SIG-M5 (cell line): ENCODE data around the gene LSM7.

Experiments used
- DNase-seq: peaks from one replicate; lab custom pipeline; 2025; lab: John Stamatoyannopoulos, UW

Gene LSM7

DNA sequence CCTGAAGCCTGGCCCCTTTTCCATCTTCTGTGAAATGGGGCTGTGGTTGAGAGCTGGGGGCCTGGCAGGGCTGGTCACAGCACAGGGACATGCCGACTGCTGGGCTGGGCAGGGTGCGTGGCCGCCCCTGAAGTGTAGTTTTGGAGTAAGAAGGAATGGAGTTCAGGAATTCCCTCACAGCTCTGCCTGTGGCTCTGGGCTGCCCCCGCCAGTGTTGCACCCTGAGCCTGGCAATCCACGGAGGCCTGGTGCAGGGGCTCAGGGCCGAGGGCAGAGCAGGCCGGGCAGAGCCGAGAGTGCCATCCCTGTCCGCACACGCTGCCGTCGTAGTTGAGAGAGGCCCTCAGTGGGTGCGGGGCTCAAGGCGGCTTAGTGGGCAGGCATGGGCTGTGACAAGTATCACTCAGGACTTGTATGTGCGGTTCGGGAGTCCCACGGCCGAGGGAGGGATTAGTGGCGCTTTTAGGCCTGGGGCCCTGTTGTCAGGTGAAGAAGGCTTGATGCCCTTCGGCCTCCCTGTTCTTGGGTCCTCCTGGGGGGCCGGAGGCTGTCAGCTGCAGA is 9.7 kb upstream of the LSM7 start:
- no peak for DNase-seq

DNA sequence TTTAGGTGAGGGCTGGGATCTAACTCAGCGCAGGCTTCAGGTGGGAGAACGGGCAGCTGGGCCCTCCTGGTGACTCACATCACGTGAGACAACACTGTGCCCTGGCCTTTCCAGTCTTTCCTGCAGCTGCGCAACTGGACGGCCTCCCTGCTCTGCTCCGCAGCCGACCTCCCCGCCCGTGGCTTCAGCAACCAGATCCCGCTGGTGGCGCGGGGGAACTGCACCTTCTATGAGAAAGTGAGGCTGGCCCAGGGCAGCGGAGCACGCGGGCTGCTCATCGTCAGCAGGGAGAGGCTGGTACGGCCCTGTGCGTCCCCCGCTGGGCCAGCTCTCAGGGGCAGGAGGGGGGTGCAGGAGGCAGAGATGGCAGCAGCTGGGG is 8.9 kb upstream of the LSM7 start:
- no peak for DNase-seq

DNA sequence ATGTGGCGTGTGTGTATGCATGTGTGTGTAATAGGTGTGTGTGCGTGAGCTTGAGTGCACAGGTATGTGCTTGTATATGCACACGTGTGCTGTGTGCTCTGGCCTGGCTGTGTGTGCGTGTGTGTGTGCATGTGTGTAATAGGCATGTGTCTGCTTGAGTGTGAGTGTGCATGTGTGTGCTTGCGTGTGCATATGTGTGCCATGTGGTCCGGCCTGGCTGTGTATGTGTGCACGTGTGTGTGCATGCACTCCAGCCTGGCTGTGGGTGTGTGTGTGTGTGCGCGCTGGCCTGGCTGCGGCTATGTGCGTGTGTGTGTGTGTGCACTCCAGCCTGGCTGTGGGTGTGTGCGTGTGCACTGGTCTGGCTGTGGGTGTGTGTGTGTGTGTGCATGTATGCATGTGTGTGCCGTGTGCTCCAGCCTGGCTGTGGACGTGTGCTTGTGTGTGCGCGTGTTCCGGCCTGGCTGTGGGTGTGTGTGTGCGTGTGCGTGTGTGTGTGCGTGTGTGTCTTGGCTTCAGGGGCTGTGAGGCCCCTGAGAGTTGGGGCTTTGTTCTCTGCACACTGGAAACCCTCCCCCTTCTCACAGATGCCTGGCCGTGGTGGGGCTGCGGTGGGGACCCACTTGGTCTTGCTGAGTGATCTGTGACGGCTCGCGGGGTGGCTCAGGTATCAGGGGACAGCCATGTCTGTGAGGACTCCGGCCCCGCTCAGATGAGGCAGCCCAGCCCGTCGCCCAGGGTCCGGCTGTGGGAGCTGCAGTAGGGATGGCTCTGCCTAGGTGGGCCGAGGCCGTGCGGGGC is 8.3 kb upstream of the LSM7 start:
- DNase-seq = no peak

DNA sequence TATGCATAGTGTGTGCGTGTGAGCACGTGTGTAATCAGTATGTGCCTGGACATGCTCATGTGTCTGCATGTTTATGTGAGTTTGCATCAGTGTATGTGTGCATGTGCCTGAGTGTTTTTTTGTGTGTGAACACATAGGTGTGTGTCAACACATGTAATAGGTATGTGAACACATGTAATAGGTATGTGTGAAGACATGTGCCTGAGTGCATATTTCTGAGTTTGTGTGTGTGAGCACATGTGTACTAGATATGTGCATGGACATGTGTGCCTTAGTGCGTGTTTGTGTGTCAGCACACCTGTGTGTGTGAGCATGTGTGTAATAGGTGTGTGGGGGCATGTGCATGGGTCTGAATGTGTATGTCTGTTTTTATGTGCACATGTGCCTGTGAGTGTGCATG is 7.5 kb upstream of the LSM7 start:
- DNase-seq = no peak

DNA sequence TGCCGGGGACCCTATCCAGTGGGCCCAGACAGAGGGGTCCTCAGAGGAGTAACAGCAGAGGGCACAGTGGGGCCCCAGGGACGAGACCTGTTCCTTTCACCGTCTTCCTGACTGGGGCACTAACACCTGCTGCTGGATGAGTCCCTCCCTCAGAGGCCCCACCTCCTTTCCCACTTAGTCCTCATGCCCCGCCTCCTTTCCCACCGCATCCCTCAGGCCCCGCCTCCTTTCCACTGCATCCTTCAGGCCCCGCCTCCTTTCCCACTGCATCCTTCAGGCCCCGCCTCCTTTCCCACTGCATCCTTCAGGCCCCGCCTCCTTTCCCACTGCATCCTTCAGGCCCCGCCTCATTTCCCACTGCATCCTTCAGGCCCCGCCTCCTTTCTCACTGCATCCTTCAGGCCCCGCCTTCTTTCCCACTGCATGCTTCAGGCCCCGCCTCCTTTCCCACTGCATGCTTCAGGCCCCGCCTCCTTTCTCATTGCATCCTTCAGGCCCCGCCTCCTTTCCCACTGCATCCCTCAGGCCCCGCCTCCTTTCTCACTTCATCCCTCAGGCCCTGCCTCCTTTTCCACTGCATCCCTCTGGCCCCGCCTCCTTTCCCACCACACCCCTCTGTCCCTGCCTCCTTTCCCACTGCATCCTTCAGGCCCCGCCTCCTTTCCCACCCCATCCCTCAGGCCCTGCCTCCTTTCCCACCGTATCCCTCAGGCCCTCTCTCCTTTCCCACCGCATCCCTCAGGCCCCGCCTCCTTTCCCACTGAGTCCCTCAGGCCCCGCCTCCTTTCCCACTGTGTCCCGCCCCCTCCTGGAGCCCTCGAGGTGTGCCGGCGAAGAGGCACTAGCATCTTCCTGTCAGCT is 6.8 kb upstream of the LSM7 start:
- no peak for DNase-seq

DNA sequence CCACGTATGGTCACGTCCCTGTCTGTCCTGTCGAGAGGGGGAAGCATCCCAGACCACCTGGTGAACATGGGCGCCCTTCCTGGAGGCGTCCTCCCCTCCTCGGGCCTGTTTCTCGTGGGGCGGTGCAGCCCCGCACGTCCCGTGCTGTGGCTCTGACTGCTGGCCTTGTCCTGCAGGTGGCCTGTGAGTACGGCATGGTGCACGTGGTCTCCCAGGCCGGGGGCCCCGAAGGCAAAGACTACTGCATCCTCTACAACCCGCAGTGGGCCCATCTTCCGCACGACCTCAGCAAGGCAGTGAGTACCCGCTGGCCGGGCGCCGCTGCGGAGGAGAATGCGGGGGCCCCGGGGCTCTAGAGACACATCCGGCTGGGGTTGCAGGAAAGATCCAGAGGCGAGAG is 6.0 kb upstream of the LSM7 start:
- no peak for DNase-seq

DNA sequence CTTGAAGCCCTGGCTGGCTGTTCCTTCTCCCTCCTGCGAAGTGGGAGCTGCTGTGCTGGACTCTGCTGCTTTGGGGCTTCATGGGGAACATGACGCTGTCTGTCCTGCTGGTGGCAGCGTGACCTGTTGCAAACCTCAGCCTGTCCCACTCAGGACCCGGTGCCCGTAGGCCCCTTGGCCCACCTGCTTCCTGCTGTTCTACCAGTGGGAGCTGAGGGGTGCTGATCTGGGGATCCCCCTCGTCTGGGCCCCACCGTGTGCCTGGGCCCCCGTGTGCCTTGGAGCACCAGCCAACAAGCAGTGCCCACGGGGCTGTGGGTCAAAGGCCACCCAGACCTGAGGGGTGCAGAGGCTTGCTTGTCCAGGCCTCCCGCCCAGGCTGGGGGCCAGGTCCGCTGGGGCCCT is 5.4 kb upstream of the LSM7 start:
- DNase-seq = no peak

DNA sequence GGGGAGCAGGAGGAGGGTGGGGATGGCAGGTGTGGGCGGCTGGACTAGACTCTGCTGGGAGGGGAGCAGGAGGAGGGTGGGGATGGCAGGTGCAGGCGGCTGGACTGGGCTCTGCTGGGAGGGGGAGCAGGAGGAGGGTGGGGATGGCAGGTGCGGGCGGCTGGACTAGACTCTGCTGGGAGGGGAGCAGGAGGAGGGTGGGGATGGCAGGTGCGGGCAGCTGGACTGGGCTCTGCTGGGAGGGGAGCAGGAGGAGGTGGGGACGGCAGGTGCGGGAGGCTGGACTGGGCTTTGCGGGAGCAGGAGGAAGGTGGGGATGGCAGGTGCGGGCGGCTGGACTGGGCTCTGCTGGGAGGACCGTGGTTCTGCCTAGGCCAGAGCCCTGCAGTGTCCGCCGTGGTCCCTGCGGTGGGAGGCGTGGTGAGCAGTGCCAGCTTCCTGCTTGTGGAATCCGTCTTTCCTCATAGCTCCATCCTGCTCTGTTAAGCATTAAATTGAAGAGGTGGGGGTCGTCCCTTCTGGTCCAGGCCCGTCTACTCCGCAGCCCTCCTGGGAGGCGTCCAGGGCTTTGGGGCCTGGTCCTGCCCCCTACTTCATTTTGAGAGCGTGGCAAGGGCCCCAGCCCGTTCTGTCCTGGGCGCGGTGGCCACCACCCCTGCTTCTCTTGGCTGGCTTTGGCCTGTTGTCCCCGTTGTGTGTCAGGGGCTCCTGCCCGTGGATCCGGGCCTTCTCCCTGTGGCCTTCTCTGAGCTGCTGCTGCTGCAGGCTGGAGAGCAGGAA is 4.8 kb upstream of the LSM7 start:
- DNase-seq = no peak

DNA sequence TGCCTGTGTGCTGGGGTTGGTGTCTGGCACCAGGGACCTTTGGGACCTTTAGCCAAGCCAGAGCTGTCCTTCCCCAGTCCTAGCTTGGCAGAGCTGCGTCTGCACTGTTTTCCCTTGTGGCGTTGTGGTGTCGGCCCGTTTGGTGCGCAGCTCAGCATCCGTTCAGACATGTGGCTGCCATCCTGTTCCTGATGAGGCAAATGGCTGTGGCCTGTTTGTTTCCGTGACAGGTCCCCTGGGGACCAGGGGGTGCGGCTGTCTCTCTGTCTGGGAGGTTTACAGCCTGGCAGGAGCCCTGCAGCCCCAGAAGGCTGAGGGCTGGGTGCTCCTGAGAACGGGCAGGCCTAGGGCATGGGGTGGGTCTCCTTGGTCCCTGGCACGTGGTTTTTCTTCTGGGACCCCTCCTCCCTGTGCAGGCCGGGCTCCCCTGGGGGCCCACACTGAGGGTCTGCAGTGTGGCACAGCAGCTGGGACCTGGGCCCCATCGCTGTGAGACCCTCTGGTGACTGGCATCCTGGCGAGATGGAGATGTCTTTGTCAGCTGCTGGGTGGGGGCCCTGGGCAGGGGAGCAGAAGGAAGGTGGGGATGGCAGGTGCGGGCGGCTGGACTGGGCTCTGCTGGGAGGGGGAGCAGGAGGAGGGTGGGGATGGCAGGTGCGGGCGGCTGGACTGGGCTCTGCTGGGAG is 4.1 kb upstream of the LSM7 start:
- DNase-seq = no peak

DNA sequence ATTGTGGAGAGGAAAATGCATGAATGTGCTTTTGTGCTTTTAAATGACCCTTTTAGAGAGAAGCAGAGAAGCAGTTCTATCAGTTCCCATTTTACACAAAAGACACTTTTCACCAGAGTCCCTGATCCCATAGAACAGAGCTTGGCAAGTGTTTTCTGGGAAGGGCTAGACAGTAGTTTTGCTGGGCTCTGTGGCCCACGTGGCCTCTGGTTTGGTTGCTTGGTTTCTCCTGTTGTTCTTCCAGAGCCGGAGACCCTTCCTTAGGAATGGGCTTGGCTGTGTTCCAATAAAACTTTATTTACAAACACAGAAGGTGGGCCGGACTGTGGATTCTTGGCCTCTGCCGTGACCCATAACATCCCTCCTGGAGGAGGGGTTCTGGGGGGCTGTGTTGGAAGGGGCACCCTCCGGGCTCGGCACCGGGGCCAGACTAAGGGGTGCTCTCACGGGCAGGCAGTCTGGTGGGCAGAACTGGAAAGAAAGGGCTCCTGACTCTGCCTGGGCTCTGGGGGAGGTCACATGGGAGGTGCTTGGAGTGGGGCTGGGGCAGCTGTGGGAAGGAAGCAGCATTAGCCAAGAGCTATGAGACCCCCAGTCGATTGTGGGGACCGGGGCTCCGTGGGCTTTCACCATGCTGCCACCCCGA is 3.3 kb upstream of the LSM7 start:
- no peak for DNase-seq

DNA sequence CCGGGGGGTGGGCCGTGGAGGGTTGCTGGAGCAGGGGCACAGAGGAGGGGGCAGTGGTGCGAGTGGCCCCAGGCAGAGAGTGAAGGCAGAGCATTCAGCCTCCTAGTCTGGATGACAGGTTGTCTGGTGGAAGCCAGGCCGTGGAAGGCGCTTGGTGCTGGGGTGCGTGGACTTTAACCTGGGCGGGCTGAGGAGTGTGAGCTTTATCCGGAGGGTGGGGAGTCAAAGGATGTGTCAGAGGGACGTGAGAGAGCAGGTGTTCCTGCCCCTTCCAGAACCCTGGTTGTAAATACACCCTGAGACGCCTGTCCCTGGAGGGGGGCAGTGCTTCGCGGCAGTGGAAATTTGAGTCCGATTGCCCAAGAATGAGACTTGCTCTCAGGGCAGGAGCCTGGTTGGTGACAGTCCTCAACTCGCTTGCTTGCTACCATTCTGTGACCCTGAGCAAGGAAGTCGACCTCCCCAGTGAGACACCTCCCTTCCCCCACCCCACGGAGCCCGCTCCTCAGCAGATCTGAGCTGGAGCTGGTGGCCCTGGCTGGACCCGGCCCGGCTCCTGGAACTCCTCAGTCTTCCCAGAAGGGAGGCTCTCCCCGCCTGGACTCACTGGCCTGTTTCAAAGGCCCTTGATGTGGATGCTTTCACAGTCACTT is 2.4 kb upstream of the LSM7 start:
- DNase-seq = no peak

DNA sequence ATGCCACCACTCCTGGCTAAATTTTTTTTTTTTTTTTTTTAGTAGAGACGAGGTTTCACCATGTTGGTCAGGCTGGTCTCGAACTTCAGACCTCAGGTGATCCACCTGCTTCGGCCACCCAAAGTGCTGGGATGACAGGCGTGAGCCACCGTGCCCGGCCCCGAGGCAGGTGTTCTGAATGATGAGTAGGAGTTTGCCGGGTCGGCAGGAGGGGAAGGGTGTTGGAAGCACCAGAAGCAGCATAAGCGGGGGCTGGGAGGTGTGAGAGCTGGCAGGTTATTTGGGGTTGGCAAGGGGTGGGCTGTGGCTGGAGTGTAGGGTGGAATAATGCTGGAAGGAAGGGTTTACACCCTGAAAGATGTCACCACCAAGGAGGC is 1.9 kb upstream of the LSM7 start:
- DNase-seq = no peak

DNA sequence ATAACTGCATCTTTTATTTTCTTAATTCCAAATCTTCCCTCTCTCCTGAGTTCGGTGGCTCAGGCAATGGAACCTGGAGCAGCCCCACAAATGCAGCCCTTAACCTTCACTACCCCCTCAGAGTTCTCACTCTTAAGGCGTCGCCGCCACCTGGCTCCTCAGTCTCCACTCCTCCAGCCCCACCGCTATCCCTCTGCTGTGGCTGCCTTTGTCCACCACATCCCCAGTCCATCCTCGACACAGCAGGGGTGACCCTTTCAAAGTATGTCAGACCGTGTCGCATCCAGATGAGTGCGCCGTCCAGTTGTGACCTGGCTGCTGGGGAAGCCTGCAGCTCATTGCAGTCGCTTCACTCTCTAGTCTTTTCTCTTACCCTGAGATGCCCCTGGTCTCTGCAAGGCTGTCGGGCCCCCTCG is 1.1 kb upstream of the LSM7 start:
- no peak for DNase-seq

DNA sequence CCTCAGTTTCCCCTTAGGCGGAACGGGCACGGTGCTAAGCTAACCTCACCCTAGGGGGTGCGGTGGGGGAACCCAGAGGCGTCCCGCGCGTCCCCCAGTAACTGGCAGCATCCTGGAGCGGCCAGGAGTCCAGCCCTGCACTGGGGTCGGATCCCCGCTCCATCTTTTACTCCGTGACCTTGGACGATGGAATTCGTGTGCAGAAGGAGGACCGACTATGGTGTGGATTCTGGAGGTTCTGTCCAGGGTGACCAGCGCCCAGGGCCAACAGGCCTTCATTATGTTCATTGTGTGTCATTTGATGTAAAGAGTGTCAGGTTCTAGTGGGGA is 728 bp upstream of the LSM7 start:
- DNase-seq = no peak

DNA sequence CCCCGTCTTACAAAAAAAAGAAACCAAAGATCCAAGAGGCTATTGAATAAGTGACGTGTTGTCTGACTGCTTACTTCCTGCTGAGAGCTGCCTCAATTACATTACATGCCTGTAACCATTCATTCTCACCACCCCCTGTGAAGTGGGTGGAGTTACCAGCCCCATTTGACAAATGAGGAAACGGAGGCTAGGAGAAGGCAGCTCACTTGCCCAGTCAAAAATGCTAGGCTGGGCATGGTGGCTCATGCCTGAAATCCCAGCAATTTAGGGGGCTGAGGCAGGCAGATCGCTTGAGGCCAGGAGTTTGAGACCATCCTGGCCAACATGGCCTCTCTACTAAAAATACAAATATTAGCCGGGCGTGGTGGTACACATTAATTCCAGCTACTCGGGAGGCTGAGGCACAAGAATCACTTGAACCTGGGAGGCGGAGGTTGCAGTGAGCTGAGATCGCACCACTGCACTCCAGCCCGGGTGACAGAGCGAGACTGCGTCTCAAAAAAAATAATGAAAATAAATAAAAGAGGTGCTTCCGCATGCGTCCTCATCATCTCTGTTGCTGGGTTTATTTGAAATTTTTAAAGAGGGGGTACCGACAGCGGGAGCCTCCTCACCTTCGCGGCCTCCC is 499 bp downstream of the LSM7 start:
- DNase-seq = peak; percentile 86

DNA sequence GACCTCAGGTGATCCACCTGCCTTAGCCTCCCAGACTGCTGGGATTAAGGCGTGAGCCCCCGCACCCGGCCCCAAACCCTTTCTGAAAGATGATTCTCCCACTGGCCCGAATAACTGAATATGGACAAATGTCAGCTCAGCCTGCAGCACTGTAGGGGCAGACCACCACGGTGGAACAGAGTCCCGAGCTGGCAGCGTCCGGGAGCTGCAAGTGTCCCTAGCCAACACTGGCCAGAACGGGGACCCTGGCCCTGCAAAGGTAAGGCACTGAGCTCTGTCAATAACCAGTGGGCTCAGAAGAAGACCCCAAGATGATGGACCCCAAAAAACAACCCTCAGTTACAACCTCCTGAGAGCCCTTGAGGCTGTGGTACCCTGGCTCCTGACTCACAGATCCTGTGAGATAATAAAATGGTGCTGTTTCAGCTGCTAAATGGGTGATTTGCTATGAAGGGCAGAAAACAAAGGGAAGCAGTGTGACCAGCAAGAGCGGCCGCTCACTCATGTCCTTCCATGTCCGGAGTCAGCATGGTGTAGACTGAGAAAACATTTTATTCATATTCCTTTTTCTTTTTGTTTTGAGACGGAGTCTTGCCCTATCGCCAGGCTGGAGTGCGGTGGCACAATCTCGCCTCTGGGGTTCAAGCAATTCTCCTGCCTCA is 1.6 kb downstream of the LSM7 start:
- DNase-seq = no peak

DNA sequence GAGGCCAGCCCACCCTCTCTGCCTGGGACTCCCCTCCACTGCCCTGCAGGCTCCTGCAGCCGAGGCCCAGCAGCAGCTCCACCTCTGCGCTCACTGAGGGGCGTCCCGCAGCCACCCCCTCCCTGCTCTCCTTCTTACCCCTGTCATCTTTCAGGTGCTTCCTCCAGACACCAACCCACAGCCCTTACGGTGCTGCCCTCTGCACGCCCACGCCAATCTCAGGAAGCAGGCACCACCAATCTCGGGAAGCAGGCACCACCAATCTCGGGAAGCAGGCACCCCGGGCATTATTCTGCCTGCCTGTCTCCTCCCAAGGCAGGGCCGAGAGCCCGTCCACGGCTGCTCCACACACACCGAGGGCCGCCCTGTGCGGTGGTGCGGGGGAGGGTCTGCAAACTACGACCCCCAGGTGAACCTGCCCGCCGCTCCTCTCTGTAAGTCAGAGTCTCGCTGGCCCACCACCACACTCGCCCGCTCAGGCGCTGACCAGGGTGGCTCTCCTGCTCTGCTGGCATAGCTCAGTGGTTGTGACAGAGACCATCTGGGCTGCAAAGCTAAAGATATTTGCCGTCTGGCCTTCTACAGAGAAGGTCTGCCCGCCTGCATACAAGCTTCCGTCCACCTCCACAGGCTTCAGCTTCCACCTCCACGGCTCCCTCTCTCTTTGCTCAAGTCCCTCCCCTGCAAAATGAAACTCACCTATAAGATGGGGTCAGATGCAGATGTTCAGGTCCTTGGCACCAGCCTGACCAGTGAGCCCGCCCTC is 2.9 kb downstream of the LSM7 start:
- no peak for DNase-seq

DNA sequence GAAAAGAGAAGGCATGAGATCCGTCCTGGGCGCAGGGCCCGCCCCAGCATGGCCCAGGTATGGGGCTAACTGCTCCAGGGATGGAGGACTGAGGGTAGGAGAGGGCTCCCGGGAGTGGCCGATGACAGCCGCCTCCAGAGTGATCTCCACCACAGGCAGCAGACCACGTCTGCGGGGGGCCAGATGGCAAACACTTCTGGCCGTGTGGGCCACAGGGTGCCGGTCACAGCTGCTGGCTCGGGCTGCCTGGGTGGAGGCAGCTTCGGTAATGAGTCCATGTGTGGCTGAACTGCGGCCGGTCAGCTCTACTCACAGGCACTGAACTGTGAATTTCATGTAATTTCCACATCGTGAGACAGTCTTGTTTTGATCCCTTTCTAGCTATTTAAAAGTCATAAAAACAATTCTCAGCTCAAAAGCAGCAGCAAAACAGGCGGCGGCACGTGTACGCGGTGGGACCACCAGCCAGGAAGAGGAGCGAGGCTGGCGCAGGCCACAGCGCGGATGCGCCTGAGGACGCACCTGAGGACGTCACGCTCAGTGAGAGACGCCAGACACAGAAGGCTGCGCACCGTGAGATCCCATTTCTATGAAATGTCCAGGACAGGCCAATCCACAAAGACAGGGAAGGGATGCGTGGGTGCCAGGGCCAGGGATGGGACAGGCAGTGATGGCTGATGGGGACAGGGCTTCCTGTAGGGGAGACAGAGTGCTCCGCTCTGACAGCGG is 4.0 kb downstream of the LSM7 start:
- DNase-seq = no peak
